Neural crest cell (in vitro differentiated cells): ENCODE data around the gene TRPM2. TPM values are rescaled to one million over a fixed set of nuclear protein-coding genes. Genes with fewer than 3 reads are reported as not detected.

Experiments used
- DNase-seq: peaks from one replicate; pipeline ENCODE4 v3.0.0; 2021; ENCODE audit warnings: low read depth, mixed read lengths, low spot score
- H3K27ac Mint-ChIP-seq: one replicate; pipeline ENCODE4 v1.8.0; 2021; ENCODE audit warnings: mild to moderate bottlenecking, mixed read lengths; ENCODE audit not compliant: unreplicated experiment
- H3K27me3 Mint-ChIP-seq: 2 replicates; pipeline ENCODE4 v1.8.0; 2021; ENCODE audit warnings: low read depth, mild to moderate bottlenecking, mixed read lengths
- H3K36me3 Mint-ChIP-seq: 2 replicates; pipeline ENCODE4 v1.8.0; 2021; ENCODE audit warnings: low read depth, mild to moderate bottlenecking, mixed read lengths
- H3K4me1 Mint-ChIP-seq: 2 replicates; pipeline ENCODE4 v1.8.0; 2021; ENCODE audit warnings: mixed read lengths
- H3K4me3 Mint-ChIP-seq: one replicate; pipeline ENCODE4 v1.8.0; 2021; ENCODE audit warnings: mild to moderate bottlenecking, mixed read lengths
- H3K9me3 Mint-ChIP-seq: 2 replicates; pipeline ENCODE4 v1.8.0; 2021; ENCODE audit warnings: mixed read lengths
- CTCF ChIP-seq: fragments of 200-600 bp; sonication (generic); conservative IDR thresholded peaks from 2 replicates; pipeline ENCODE4 v1.5.0; 2021; ENCODE audit warnings: antibody characterized with exemption, mild to moderate bottlenecking
- total RNA-seq: library from RNA; stranded (reverse); gene quantifications from 2 replicates; pipeline ENCODE4 v1.2.1, GENCODE V29; 2021

The TRPM2 gene
- total RNA-seq, 1 donor from 2014 or later = not detected

- Mint-ChIP-seq H3K4me3 (no peak overlapping the region), H3K9me3 (no peaks in the 10 kb centered on the region), H3K27ac (no peak overlapping the region), H3K27me3 (no peaks in the 10 kb centered on the region), H3K36me3 (peaks cover 5% of the 10 kb centered on the region), H3K4me1 (peaks cover 12% of the 10 kb centered on the region)
- DNase-seq = no peak
- TF ChIP-seq CTCF = no peak
Observed at GRCh38 chr21:44310628-44311507, 42.6 kb upstream of the TRPM2 start.

GRCh38 chr21:44312089-44312488, 41.3 kb upstream of the TRPM2 start:
- no peak overlapping the region for H3K4me3 Mint-ChIP-seq
- no peak for DNase-seq
- H3K9me3 Mint-ChIP-seq = no peaks in the 10 kb centered on the region
- TF ChIP-seq CTCF = no peak
- peaks cover 5% of the 10 kb centered on the region for H3K36me3 Mint-ChIP-seq
- no peak overlapping the region for H3K27ac Mint-ChIP-seq
- H3K4me1 Mint-ChIP-seq = peaks cover 11% of the 10 kb centered on the region
- no peaks in the 10 kb centered on the region for H3K27me3 Mint-ChIP-seq

- H3K27ac Mint-ChIP-seq = no peak overlapping the region
- H3K36me3 Mint-ChIP-seq = peaks cover 5% of the 10 kb centered on the region
- H3K9me3 Mint-ChIP-seq = no peaks in the 10 kb centered on the region
- H3K4me1 Mint-ChIP-seq = peaks cover 6% of the 10 kb centered on the region
- no peaks in the 10 kb centered on the region for H3K27me3 Mint-ChIP-seq
- H3K4me3 Mint-ChIP-seq = no peak overlapping the region
- TF ChIP-seq CTCF = no peak
- DNase-seq = no peak
Observed at GRCh38 chr21:44312716-44313115, 40.7 kb upstream of the TRPM2 start.

GRCh38 chr21:44313451-44313850, 40.0 kb upstream of the TRPM2 start:
- Mint-ChIP-seq H3K4me1 (no peaks in the 10 kb centered on the region), H3K4me3 (no peak overlapping the region), H3K27ac (no peak overlapping the region), H3K27me3 (no peaks in the 10 kb centered on the region), H3K36me3 (peaks cover 5% of the 10 kb centered on the region), H3K9me3 (no peaks in the 10 kb centered on the region)
- no peak for DNase-seq
- TF ChIP-seq CTCF = no peak

GRCh38 chr21:44314128-44314527, 39.3 kb upstream of the TRPM2 start:
- no peak overlapping the region for H3K4me3 Mint-ChIP-seq

More at GRCh38 chr21:44314128-44314527, 39.3 kb upstream of the TRPM2 start:
- Mint-ChIP-seq H3K9me3 (no peaks in the 10 kb centered on the region), H3K27me3 (no peaks in the 10 kb centered on the region), H3K4me1 (no peaks in the 10 kb centered on the region), H3K27ac (no peak overlapping the region), H3K36me3 (peaks cover 5% of the 10 kb centered on the region)
- TF ChIP-seq CTCF = no peak
- DNase-seq = no peak
